Stimulated activated CD4-positive, alpha-beta T cell treated with anti-CD3 and anti-CD28 coated beads, TNF-alpha, amount 100 ng/mL, for 4 hours (primary cell): ENCODE results near the gene MOCS1.

Experiments
- DNase-seq, 3 experiments: peaks; one replicate each; pipeline ENCODE4 v3.0.0-alpha.2; 2020; ENCODE audit warnings: low read depth in 3 of 3

Gene MOCS1

GRCh38 chr6:39876111-39876510, 58.2 kb downstream of the MOCS1 start:
- DNase-seq = no peak

GRCh38 chr6:39873439-39873838, 60.8 kb downstream of the MOCS1 start:
- no peak for DNase-seq

GRCh38 chr6:39870950-39871349, 63.3 kb downstream of the MOCS1 start:
- DNase-seq = no peak

- no peak for DNase-seq
Measured at GRCh38 chr6:39867592-39867991, 66.7 kb downstream of the MOCS1 start.

- DNase-seq = peak; percentile 14 to 18 (median 17)
Measured at GRCh38 chr6:39865011-39865888, 69.0 kb downstream of the MOCS1 start.

GRCh38 chr6:39861663-39862062, 72.6 kb downstream of the MOCS1 start:
- DNase-seq = no peak

- DNase-seq = no peak
Measured at GRCh38 chr6:39859025-39859424, 75.2 kb downstream of the MOCS1 start.

- DNase-seq = no peak
Measured at GRCh38 chr6:39855356-39855995, 78.8 kb downstream of the MOCS1 start.
